Esophagus squamous epithelium (tissue), 4 donors: ENCODE data around the gene COX20.

ENCODE experiments used
- POLR2A ChIP-seq, 4 donors: fragments of 450-650 bp; IDR thresholded peaks; one replicate each; pipeline ENCODE4 v1.6.1; 2017; ENCODE audit warnings: antibody characterized with exemption in 4 of 4, mild to moderate bottlenecking in 4 of 4, moderate library complexity in 3 of 4
- TF ChIP-seq, protein P1 (sequence below), 6 experiments: fragments of 450-650 bp in 4 of 6; fragments of 200-600 bp in 2 of 6; sonication (generic) in 2 of 6; IDR thresholded peaks; one replicate each; pipeline ENCODE4 v1.5.1; 2016 to 2019; ENCODE audit warnings: antibody characterized with exemption in 6 of 6, mild to moderate bottlenecking in 4 of 6, moderate library complexity in 4 of 6

DNA sequence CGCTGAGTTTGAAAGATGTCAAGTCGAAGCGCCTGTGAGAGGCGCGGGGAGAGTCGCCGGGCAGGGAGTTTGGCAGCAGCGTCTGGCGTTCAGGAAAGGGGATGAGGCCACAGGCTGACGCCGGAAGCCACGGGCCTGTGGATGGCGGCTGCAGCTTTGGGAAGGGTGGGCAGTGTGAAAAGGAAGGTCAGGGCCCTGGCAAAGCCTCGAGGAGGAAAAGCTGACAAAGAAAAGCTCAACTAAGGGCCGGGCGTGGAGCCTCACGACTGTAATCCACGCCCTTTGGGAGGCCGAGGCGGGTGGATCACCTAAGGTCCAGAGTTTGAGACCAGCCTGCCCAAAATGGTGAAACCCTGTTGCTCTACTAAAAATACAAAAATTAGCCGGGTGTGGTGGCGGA, 25.2 kb upstream of the COX20 start:
- TF ChIP-seq, protein P1, sequence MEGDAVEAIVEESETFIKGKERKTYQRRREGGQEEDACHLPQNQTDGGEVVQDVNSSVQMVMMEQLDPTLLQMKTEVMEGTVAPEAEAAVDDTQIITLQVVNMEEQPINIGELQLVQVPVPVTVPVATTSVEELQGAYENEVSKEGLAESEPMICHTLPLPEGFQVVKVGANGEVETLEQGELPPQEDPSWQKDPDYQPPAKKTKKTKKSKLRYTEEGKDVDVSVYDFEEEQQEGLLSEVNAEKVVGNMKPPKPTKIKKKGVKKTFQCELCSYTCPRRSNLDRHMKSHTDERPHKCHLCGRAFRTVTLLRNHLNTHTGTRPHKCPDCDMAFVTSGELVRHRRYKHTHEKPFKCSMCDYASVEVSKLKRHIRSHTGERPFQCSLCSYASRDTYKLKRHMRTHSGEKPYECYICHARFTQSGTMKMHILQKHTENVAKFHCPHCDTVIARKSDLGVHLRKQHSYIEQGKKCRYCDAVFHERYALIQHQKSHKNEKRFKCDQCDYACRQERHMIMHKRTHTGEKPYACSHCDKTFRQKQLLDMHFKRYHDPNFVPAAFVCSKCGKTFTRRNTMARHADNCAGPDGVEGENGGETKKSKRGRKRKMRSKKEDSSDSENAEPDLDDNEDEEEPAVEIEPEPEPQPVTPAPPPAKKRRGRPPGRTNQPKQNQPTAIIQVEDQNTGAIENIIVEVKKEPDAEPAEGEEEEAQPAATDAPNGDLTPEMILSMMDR (IDR thresholded peaks at IDR 0.05) = no peak
- TF ChIP-seq POLR2A (IDR thresholded peaks at IDR 0.05) = no peak
